Esophagus muscularis mucosa (tissue), 3 donors: ENCODE data around the gene CCDC85C.

Experiments used
- CTCF ChIP-seq, 3 experiments: fragments of 200-600 bp in 2 of 3; fragments of 450-650 bp in 1 of 3; sonication (generic) in 2 of 3; IDR thresholded peaks; one replicate each; pipeline ENCODE4 v1.5.1; 2017 to 2019; ENCODE audit warnings: antibody characterized with exemption in 3 of 3, mild to moderate bottlenecking in 2 of 3, moderate library complexity in 1 of 3
- POLR2A ChIP-seq: fragments of 450-650 bp; IDR thresholded peaks from one replicate; pipeline ENCODE4 v1.6.1; 2017; ENCODE audit warnings: antibody characterized with exemption, moderate library complexity, mild to moderate bottlenecking, low read depth

GRCh38 chr14:99573000-99573330 is 31.0 kb downstream of the CCDC85C start:
- no peak for TF ChIP-seq CTCF (IDR thresholded peaks at IDR 0.05)
- TF ChIP-seq POLR2A: no peak
